Putamen (tissue), 1 donor: ENCODE results near the gene RANBP3.
"Not testable (repeated sequence)": the region's sequence is repeated elsewhere in the genome, so short reads cannot be mapped to it uniquely, and the experiment has no call there.

ENCODE experiments used
- DNase-seq: peaks from one replicate; pipeline ENCODE4 v3.0.0-alpha.2; 2016; ENCODE audit warnings: low spot score

RANBP3 gene

DNA sequence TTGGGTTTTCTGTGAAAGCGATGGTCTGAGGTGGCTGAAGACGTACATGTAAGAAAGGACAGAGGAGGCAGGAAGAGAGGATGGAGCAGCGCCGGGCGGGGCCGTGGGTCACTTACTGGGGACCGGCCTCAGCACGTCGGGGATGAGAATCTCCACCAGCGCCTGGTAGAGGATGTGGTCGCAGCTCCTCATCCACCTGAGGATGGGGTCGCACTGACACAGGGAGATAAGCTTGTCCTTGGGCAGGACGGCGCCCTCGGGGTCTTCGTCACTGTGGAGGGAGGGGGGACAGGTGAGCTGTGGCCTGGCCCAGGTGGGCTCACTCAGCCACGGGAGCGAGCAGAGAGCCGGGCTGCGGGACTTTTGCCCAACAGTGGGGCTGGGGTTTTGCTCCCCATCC lies 29.0 kb upstream of the RANBP3 start:
- no peak for DNase-seq

DNA sequence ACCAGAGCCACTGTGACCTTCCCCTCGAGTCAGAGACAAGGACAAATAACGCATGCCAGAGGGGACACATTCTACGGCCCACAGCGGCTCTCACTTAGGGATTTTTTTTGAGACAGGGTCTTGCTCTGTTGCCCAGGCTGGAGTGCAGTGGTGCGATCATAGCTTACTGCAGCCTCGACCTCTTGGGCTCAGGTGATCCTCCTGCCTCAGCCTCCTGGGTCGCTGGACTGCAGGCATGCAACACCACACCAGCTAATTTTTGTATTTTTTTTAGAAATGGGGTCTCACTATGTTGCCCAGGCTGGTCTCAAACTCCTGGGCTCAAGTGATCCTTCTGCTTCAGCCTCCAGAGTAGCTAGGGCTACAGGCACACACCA lies 28.1 kb upstream of the RANBP3 start:
- not testable (repeated sequence) for DNase-seq

DNA sequence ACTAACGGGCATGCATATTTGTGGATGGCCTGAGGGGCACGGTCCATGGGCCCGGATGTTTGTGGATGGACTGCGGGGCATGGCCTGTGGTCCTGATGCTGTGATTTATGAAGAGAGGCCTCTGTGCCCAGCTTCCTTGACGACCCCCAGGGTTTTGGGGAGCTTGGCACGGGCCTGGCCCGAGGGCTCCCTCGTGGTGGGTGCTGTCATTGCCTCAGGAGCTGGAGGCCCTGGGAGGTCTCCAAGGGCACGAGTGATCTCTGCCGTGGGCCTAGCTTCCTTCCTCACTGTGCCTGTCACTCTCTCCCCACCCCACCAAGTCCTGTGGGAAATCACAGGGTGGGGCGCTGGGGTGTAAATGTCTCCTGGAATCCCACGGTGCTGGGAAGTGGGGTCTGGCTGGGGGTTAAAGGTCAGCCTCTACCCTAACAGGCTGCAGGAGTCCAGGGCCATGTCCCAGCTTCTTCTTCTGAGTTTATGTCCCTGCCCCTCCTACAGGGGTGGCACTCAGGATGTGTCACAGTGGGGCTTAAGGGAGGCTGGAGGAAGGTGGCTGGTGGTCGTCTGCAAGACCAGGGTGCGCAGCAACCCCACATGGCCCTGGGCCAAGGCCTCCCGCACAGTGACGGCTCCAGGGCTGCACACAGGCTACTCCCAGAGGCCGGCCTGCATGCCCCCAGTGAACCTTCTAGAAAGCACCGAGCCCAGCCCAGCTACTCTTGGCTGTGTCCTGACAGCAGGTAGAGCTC lies 27.6 kb upstream of the RANBP3 start:
- DNase-seq: no peak

DNA sequence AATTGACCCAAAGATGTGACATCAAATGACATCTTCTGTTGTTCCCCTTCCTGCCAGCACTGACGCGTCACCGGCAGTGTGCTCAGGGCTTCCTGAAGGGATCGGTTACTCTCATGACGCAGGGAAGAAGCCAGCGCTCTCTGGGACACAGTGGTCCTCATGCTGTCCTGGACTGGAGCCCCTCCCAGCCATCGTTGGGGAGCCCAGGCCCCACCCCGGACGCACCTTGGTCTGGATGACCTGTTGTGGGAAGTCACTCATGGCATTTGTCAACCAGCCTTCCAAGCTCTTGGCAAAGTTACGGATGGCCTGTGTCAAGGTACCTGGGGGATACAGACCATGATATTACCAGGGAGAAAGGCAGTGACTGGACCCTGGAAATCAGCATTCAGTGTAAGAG lies 26.0 kb upstream of the RANBP3 start:
- DNase-seq: no peak

DNA sequence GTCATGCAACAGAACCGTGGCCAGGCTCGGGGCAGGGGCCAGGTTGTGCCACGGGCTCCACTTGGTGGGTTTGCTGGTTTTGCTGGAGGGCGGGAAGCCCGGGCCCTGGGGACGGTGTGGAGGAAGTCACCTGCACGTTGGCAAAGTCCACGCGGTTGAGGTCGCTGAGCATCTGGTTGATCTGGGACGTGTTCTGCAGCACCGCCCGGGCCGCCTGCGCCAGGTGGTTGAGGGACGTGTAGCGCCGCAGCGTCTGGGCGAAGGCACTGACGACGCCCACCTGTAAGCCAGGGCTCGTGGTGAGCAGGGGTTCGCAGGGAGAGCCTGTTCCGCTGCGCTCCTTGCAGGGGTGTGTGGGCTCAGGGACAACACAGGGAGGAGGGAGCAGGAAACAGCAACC lies 24.7 kb upstream of the RANBP3 start:
- DNase-seq: no peak

DNA sequence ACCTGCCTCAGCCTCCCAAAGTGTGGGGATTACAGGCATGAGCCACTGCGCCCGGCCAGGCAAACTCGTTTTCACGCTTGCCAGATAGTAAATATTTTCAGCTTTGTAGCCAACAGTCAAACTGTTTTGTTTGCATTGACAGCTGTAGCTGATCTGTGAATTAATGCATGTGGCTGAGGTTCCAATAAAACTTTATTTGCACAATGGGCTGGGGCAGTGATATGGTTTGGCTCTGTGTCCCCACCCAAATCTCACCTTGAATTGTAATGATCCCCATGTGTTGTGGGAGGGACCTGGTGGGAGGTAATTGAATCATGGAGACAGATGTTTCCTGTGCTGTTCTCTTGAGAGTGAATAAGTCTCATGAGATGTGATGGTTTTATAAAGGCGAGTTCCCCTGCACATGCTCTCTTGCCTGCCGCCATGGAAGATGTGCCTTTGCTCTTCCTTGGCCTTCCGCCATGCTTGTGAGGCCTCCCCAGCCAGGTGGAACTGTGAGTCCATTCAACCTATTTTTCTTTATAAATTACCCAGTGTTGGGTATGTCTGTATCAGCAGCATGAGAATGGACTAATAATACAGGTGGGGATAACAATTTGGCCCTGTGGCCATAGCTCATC lies 22.4 kb upstream of the RANBP3 start:
- no peak for DNase-seq

DNA sequence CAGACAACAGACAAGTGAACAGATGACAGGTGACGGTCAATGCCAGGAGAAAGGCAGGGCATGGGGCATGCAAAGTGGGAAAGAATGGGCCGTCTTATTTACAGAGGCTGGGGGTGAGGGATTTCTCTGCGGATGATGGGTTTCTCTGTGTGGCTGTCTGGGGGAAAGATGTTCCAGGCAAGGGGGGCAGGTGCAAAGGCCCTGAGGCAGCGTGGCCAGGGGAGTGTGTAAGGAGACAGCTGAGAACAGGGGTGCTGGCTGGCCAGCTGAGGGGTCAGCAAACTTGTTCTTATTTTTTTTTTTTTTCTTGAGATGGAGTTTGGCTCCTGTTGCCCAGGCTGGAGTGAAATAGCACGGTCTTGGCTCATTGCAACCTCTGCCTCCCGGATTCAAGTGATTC lies 21.8 kb upstream of the RANBP3 start:
- DNase-seq: no peak

DNA sequence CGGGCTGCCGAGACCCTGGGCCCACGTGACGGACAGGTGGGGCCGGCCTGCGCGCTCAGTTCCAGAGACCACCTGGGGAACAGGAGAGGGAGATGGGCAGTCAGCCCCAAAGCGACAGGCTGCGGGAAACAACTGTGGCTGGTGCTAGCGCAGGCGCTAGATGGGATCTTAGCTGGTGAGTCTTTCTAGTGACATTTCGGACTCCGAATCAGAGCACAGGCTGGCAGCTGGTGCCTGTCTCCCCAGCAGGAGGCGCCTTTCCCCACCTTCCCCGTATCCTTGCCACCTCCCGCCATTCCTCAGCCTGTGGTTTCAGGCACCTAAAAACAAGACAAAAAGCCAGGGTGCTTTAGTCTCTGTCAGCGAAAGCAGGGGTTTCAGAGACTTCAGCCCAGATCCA lies 19.4 kb upstream of the RANBP3 start:
- DNase-seq: no peak

DNA sequence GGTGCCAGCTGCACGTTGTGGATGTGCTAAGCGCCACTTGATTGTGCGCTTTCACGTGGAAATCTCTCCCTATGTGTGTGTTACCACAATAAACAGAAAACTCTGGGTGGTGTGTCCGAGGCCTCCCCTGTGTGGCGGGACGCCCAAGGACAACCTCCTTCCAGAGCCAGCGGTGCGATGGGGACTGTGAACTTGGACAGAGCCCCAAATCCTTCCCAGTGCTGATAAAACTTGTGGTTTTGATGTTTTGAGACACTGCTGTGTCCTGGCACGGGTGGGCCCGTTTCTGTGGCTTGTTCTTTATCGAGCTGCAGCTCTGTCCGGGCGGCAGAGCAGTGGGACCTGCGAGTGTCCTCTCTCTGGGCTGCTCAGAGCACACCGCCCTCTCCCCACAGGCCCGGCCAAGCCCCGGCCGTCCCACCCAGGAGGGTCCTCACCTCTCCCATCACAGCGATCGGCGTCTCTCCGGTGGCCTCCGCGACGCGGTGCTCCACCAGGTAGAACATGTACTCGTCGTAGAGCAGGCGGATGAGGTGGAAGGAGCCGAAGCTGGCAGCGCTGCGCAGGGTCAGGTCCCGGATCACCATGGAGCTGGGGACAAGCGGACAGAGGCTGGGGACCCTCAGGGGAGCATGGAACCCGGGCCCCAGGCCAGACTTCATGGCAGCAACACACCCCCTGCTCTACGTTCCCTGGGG lies 18.8 kb upstream of the RANBP3 start:
- no peak for DNase-seq

DNA sequence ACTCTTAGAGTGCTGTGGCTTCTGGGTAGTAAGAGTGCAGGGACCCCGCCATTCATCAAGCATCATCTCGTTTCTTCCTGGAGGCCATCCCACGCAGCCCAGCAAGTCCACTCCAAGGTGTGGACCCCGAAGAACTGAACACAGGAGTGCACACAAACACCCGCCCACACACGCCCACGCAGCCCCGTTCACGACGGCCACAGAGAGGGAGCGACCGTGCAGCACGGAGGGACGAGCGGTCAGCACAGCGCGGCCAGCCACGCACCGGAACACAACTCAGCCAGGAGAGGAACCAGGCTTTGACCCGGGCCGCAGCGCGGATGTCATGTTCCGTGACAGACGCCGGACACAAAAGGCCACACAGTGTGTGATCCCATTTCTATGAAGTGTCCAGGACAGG lies 18.2 kb upstream of the RANBP3 start:
- no peak for DNase-seq

DNA sequence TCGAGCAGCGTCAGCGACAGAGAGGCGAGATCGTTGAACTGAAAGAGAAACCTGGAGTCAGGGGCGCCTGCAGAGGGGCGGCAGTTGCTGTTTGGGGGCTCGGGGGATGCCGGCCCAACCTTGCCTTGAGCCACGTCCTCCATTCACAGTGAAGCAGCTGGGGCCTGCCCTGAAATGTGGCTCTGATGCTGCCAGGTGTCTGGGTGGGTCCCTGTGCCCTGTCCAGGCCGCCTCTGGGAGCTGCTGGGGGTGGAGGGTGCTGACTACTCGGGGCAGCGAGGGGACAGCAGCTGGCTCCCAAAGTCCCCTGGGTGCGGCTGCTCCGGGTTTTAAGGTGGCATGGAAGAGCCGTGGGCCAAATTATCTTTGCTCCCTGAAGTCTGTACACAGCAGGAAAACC lies 17.7 kb upstream of the RANBP3 start:
- no peak for DNase-seq

DNA sequence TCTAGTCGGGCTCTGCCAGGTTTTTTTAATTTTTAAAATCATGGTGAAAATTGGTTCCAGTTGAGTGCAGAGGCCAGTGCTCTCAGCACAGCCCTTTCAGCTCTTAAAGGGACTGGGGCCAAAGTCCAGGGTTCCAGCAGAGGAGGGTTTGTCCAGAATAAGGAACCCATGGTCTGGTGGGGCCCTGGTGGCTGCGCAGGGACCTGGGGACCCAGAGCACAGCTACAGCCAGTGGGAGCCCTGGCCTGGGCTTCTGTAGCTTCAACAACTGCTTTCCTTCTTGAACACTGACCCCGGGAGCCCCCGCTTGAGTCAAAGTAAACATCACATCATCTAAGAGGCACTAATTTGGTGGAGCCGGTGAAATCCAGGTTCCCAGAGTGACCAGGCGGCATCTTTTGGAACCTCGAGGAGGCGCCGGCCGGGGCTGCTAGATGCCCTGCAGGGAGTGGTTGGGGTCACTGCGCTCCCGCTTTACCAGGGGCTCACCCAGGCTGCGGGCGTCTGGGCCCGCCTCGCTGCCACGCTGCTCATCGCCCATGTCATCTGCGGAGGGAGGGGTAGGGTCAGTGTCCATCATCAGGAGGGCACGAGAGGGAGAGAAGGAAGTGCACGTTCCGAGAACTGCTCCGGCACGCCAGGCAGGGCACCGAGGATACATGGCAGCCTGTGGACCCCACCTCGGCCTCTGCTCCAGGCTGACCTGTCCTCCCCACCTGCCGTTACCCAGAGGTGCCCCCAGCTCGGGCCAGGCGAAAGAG lies 16.6 kb upstream of the RANBP3 start:
- no peak for DNase-seq

DNA sequence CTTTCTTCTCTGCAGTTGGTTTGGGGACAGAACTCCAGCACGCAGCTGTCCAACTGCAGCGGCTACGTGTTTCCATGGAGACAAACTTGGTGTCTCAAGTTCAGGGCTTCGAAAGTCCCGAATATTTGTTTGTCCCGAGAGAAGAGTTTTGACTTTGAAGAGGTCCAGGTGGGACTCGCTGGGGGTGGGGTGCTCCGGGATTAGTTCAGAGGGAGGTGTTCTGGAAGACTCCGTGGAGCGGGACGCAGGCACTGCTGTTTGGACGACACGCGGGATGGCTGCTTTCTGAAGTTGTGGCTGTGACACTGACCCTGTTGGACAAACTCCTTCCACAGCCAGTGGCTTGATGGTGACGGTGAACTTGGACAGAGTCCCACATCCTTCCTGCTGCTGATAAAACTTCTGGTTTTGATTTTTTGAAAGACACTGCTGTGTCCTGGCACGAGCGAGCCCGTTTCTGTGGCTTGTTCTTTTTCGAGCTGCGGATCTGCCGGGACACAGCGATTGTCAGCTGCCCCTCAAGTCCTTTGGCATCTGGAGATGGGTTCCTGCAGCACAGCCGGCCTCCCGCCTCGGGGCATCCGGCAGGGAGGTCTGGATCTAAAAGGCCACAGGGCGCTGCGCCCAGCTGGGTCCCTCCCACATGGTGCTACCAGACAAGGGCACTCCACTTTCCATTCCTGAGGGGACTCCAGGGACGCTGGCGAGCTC lies 15.9 kb upstream of the RANBP3 start:
- no peak for DNase-seq

DNA sequence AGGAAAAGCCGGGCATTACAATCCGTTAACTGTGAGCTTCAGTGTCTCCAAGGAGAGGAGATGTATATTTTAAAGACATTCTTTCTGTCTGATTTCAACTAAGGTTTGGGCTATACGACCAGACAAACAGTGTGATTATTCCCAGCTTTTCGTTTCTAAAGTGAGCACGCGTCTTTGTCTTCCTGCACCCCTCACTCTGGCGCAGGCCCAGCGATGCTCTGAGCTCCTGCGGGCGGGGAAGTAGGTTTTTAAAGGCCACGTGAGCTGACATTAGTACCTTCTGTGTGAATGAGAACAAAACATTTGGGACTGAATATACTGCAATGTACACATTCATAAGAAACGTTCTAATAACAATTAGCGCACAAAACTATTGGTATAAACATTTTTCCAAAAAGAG lies 15.3 kb upstream of the RANBP3 start:
- DNase-seq: no peak

DNA sequence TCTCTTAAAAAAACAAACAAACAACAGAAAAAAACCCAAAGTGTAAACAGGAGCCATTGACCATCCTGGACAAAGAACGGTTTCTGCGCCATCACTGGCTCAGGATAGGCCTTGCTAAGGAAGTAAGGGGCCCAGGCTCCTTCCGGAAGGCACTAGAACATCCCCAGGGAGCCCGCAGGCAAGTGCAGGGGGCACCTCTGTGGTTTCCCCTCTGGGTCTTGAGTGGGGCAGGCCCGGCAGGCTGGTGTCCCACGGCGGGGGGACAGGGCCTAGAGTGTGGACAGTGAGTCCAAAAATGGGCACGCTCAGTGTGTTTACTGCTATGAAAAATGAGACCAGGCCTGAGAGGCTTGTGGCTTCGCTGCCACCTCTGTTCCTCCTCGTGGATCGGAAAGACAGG lies 14.8 kb upstream of the RANBP3 start:
- no peak for DNase-seq

DNA sequence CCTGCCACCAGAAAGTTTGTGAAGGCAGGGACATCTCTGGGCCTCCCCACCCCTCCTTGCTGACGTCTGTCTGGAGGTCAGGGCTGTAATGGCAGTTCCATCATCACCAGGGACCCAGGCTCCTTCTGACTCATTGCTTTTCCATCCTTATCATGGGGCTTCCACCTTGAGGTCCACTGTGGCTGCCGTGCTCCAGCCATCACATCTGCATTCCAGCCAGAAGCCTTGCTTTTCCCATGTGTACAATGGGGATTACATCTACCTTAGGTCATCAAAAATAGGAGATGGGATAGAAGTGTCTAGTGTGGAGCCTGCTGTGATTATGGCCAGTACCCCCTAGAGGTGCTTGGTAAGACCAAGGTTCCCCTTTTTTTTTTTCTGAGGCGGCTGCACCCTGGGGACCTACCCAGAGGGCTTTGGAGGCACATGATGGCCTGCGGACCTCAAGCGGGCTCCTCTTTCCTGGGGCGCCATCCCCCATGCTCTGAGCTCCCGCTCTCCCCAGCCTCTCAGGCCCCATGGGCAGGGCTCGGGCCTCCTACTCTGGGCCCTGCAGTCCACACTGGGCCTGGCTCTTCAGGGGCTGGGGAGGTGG lies 13.4 kb upstream of the RANBP3 start:
- no peak for DNase-seq

DNA sequence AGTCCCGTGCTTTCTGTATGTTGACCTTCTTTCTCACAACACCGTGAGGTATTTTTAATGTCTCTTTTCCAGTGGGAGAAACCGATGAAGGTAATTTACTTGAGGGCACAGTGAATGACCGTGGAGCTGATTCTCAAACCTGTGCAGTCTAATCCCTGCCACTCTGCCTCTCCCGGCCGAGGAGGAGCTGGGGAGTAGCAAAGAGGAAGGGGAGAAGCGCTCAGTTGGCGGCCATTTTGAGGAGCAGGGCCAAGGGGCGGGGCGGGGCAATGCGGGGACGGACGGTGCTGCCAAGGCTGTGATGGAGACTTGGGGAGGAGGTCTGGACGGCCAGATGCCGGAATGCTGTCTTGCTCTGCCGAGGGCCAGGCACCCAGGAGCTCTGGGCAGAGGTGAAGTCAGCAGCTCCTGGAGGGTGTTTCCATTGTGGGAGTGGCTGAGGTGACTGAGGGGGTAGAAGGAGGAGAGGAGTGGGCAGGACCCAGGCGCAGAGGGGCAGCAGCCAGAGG lies 12.4 kb upstream of the RANBP3 start:
- no peak for DNase-seq

DNA sequence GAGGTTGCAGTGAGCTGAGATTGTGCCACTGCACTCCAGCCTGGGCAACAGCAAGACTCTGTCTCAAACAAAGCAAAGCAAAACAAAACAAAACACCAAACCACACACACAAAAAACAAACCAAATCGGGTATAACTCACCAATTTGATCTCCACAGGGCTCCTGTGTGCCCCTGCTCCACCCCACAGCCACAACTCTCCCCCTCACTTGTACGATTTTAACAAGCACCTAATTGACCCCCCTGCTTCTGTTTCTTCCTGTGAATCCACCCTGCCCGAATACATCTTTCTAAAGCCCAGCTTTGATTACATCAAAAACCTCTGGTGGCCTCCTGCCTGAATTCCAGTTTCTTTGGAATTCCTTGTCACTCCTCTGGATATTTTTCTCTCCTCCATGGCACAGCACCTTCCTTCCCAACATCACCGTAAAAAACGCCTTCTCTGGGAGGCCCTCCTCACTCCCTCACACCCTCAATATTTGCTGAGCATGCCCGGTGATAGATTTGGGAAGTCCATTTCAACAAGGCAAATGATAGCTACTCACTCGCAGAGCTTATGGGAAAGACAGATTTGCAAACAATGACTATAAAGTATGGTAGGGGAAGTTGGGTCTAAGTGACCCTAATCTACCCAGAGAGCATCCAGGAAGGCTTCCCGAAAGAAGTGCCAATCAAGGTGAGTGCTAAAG lies 11.6 kb upstream of the RANBP3 start:
- DNase-seq: no peak

DNA sequence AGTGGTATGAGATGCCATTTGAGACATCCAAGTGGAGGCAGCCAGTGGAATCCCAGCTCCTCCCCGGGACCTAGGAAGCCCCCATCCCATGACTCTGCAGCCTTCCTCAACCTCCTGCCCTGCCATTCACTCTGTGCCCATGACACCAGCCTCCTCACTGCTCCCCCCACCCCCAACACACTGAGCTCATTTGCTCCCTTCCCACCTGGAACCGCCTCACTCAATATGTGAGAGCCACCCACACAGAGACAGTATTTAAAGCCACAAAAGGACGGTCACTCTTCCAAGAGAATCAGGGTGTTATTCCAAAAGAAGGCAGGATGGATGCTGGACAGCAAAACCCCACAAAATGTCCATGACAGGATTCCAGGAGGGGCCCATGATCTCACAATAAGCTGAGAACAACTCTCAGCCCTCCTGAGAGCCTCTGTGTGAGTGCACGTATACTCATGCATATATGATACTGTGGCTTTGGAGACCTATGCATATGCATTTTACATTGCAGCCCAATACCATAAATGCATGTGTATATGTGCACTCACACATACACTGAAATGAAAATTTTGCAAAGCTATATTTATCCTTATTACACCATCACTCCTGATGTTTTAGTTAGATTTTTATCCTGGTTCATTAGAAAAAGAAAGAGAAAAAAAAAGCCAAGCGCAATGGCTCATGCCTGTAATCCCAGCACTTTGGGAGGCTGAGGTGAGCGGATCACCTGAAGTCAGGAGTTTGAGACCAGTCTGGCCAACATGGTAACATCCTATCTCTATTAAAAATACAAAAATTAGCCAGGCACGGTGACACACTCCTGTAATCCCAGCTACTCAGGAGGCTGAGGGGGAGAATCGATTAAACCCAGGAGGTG lies 10.8 kb upstream of the RANBP3 start:
- no peak for DNase-seq
